RWPE2 (cell line): Measurements from ENCODE around the gene HEBP2.

Experiments
- ATAC-seq: fragments of 200-7000 bp; cut with Tn5 transposase; 3 replicates; pipeline ENCODE4 v1.9.1; 2021; ENCODE audit warnings: low read depth
- DNase-seq: peaks from one replicate; pipeline ENCODE4 v3.0.0-alpha.2; 2020; ENCODE audit warnings: low spot score
- H3K27ac ChIP-seq: fragments of 450-650 bp; 2 replicates; pipeline ENCODE4 v1.5.1; 2017; ENCODE audit warnings: mild to moderate bottlenecking; ENCODE audit not compliant: poor library complexity, severe bottlenecking
- H3K27me3 ChIP-seq: fragments of 250-450 bp; sonication (Bioruptor Pico); 2 replicates; pipeline ENCODE4 v1.5.1; 2021; ENCODE audit warnings: mild to moderate bottlenecking, moderate library complexity; ENCODE audit not compliant: insufficient read depth, poor library complexity, severe bottlenecking
- H3K36me3 ChIP-seq: fragments of 250-450 bp; sonication (Bioruptor Pico); 2 replicates; pipeline ENCODE4 v1.5.1; 2020; ENCODE audit warnings: low read depth, mild to moderate bottlenecking, moderate library complexity
- H3K4me1 ChIP-seq: fragments of 250-450 bp; sonication (Bioruptor Pico); 2 replicates; pipeline ENCODE4 v1.5.1; 2021; ENCODE audit warnings: mild to moderate bottlenecking, moderate library complexity; ENCODE audit not compliant: insufficient read depth, poor library complexity, severe bottlenecking
- H3K4me3 ChIP-seq: fragments of 250-450 bp; sonication (Bioruptor Pico); 2 replicates; pipeline ENCODE4 v1.5.1; 2021; ENCODE audit warnings: mild to moderate bottlenecking, moderate library complexity; ENCODE audit not compliant: severe bottlenecking
- H3K9me3 ChIP-seq: fragments of 250-450 bp; sonication (Bioruptor Pico); 2 replicates; pipeline ENCODE4 v1.5.1; 2021; ENCODE audit warnings: mild to moderate bottlenecking, moderate library complexity; ENCODE audit not compliant: severe bottlenecking
- CTCF ChIP-seq: fragments of 450-650 bp; IDR thresholded peaks from one replicate; pipeline ENCODE4 v1.5.1; 2017; ENCODE audit warnings: mild to moderate bottlenecking, moderate library complexity; ENCODE audit not compliant: poor library complexity, severe bottlenecking

Gene HEBP2

GRCh38 chr6:138446821-138447220 lies 42.8 kb downstream of the HEBP2 start:
- Histone ChIP-seq H3K9me3 (no peaks in the 10 kb centered on the region), H3K27ac (no peak overlapping the region), H3K4me3 (no peak overlapping the region), H3K36me3 (peaks cover 3% of the 10 kb centered on the region; the same call in 1 of the 2 replicates), H3K4me1 (no peaks in the 10 kb centered on the region), H3K27me3 (no peaks in the 10 kb centered on the region)
- DNase-seq = no peak
- ATAC-seq = no peak
- TF ChIP-seq CTCF = no peak

- no peak for ATAC-seq
- Histone ChIP-seq H3K4me3 (no peak overlapping the region), H3K27me3 (no peaks in the 10 kb centered on the region), H3K4me1 (peaks cover 14% of the 10 kb centered on the region), H3K9me3 (no peaks in the 10 kb centered on the region), H3K27ac (no peak overlapping the region), H3K36me3 (peaks cover 5% of the 10 kb centered on the region; the same call in 1 of the 2 replicates)
- no peak for TF ChIP-seq CTCF
- DNase-seq = no peak
Observed at GRCh38 chr6:138450445-138450844, 46.4 kb downstream of the HEBP2 start.

GRCh38 chr6:138451043-138451442 lies 47.0 kb downstream of the HEBP2 start:
- DNase-seq = no peak
- TF ChIP-seq CTCF = no peak
- ATAC-seq = no peak
- Histone ChIP-seq H3K36me3 (peaks cover 5% of the 10 kb centered on the region; the same call in 1 of the 2 replicates), H3K9me3 (no peaks in the 10 kb centered on the region), H3K4me1 (peaks cover 16% of the 10 kb centered on the region), H3K27me3 (no peaks in the 10 kb centered on the region), H3K27ac (no peak overlapping the region), H3K4me3 (no peak overlapping the region)

DNA sequence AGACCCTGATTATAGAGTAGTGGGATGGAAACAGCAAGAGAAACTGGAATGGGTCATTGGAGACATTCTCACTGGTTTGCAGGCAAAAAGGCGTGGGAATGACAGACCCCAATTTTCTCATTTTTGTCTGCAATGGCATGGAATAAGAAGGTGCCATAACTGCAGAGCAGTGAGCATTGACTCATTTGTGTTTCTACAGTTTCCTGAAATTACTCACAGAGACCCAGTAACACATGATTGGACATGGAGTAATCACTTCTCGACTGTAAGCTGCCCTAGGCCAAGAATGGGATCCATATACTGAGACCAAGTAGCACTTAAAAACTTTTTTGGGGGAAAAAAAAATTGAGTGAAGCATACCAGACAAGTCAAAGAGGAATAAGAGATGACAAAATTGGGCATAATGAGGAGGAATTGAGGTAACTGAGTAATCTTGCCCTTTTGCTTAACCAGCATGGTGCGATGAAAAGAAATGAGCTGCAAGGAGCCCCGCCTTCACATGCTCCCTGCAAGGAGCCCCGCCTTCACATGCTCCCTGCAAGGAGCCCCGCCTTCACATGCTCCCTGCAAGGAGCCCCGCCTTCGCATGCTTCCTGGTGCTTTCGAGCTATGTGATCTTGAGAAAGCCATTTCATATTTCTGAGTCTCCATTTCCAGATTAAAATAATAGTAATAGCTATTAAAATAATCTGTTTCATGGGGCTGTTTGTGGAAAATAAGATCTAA lies 51.1 kb downstream of the HEBP2 start:
- H3K9me3 ChIP-seq = no peaks in the 10 kb centered on the region
- no peak for DNase-seq
- TF ChIP-seq CTCF = no peak
- peak overlapping the region; percentile 90 for H3K27ac ChIP-seq
- H3K4me3 ChIP-seq = no peak overlapping the region
- peaks cover 22% of the 10 kb centered on the region for H3K4me1 ChIP-seq
- peaks cover 5% of the 10 kb centered on the region; the same call in 1 of the 2 replicates for H3K36me3 ChIP-seq
- ATAC-seq = peak; percentile 74
- H3K27me3 ChIP-seq = no peaks in the 10 kb centered on the region
